Ishikawa (cell line): ENCODE results near the gene FAIM2.

Experiments used
- EP300 ChIP-seq: IDR thresholded peaks from 2 replicates; pipeline ENCODE4 v1.6.1; 2012; ENCODE audit warnings: borderline replicate concordance
- RAD21 ChIP-seq: IDR thresholded peaks from 2 replicates; pipeline ENCODE4 v1.6.1; 2012; ENCODE audit warnings: low read depth

GRCh38 chr12:49916129-49916919 lies 12.6 kb upstream of the FAIM2 start:
- TF ChIP-seq EP300 (no peak), RAD21 (no peak)
